Loucy (cell line): ENCODE results near the gene TAF10.

Experiments
- CTCF ChIP-seq: fragments of 200-600 bp; sonication (generic); conservative IDR thresholded peaks from 2 replicates; pipeline ENCODE4 v1.5.1; 2014; ENCODE audit warnings: mild to moderate bottlenecking, antibody characterized with exemption, low read length
- EZH2phosphoT487 ChIP-seq: fragments of 200-600 bp; IDR thresholded peaks from 2 replicates; pipeline ENCODE4 v1.6.1; 2018; ENCODE audit warnings: antibody characterized with exemption, mild to moderate bottlenecking, moderate library complexity, borderline replicate concordance

GRCh38 chr11:6587360-6587953 is 24.6 kb downstream of the TAF10 start:
- no peak for TF ChIP-seq CTCF
- TF ChIP-seq EZH2phosphoT487 = no peak
